Measurements from ENCODE around the gene MLLT3.

DNA sequence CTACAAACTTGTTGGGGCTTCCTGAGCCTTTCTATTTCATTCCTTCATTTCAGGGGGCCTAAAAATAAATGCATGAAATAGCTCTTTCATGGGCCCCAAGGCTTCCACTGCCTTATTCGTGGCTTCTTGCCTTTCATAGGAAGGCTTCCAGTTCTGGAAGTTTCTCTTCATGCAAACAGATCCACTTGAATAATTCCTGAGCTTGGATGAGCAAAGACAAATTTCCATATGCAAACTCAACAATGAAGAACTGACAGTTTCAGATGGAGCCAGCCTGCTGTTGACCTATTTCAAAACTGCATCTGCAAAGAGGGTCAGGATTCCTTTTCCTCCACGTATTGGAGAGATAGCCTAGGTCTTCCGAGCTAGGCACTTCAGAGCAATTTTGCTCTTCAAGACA is 142.1 kb downstream of the MLLT3 start:
- TF ChIP-seq EZH2phosphoT487 (IDR thresholded peaks at IDR 0.05; ENCODE audit: insufficient read depth, low read depth): no peak
- no peak for TF ChIP-seq EZH2 (IDR thresholded peaks at IDR 0.05; ENCODE audit: insufficient read depth, poor library complexity, severe bottlenecking)

All from GM23248 (cell line).